GM19467 (cell line): ENCODE results near the gene RTN4IP1.

Source experiments
- ATAC-seq: cut with Tn5 transposase; IDR thresholded peaks from one replicate; pipeline ENCODE4 v1.9.1; 2021; ENCODE audit warnings: mild to moderate bottlenecking, moderate library complexity; ENCODE audit not compliant: unreplicated experiment

RTN4IP1 gene

GRCh38 chr6:106525107-106525881, 104.0 kb downstream of the RTN4IP1 start:
- ATAC-seq = no peak

DNA sequence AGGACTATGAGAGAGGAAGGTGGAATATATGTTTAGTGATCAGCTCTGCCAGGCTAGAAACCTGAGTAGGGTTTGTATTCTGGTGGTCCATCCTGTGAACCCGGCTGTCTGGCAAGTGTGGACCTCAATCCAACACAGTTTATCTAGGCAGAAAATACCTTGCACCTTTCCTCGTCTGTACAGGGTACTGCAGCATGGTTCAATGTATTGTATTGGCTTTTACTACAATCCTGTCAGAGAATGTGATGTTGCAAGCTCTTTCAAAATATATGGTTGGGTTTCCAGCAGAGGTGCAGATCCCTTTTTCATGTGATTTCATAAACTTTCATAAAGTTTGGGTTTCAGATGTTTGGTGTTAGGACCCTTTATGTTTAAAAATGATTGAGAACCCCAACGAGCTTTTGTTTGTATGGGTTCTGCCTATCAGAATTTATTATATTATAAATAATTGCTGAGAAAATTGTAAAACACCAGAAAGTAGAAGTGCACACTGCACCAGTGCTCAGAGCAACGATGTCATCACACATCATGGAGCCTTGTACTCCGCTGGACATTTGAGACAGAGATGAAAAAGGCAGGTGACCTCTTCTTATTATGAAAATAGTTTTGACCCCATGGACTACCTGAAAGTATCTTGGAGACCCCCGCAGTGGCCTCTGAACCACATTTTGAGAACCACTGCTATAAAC, 106.6 kb downstream of the RTN4IP1 start:
- ATAC-seq = no peak
